Activated T-helper 1 cell treated with anti-CD3 and anti-CD28 coated beads, Interleukin-12 subunit alpha, Interleukin-12 subunit beta, Interleukin-2, Interleukin-4 antibody, amounts not matched to agents 30 ng/mL and 10 ng/mL and 1 ng/mL, durations not matched to agents 14 hours and 24 hours and 36 hours (primary cell): Measurements from ENCODE around the gene AP1AR. TPM values are rescaled to one million over a fixed set of nuclear protein-coding genes. Genes with fewer than 3 reads are reported as not detected.
A peak's percentile ranks its signal among the peaks of the same experiment; 100 is the strongest.
"Not testable (repeated sequence)": the region's sequence is repeated elsewhere in the genome, so short reads cannot be mapped to it uniquely, and the experiment has no call there.

ENCODE experiments used
- DNase-seq: peaks from one replicate; pipeline ENCODE4 v3.0.0; 2021; ENCODE audit warnings: low spot score
- H3K27ac Mint-ChIP-seq: one replicate; pipeline ENCODE4 v1.8.0; 2021; ENCODE audit warnings: mild to moderate bottlenecking, mixed read lengths
- H3K27me3 Mint-ChIP-seq: one replicate; pipeline ENCODE4 v1.8.0; 2022; ENCODE audit warnings: mild to moderate bottlenecking, moderate library complexity, mixed read lengths; ENCODE audit not compliant: insufficient read depth
- H3K36me3 Mint-ChIP-seq: one replicate; pipeline ENCODE4 v1.8.0; 2021; ENCODE audit warnings: low read depth, mixed read lengths
- H3K4me1 Mint-ChIP-seq: one replicate; pipeline ENCODE4 v1.8.0; 2021; ENCODE audit warnings: low read depth, mixed read lengths
- H3K4me3 Mint-ChIP-seq: one replicate; pipeline ENCODE4 v1.8.0; 2021; ENCODE audit warnings: mild to moderate bottlenecking, moderate library complexity, mixed read lengths
- H3K9me3 Mint-ChIP-seq: one replicate; pipeline ENCODE4 v1.8.0; 2021; ENCODE audit warnings: mixed read lengths
- intact Hi-C: fragments of 100-400 bp; cut with micrococcal nuclease; formaldehyde crosslinking; loops from one replicate; pipeline ENCODE4 v1.15.1; 2024
- total RNA-seq: library from RNA; stranded (reverse); gene quantifications from 2 replicates; pipeline ENCODE4 v1.2.3, GENCODE V29; 2022

The AP1AR gene
- total RNA-seq, 1 donor from 2014 or later: 25.1 TPM

DNA sequence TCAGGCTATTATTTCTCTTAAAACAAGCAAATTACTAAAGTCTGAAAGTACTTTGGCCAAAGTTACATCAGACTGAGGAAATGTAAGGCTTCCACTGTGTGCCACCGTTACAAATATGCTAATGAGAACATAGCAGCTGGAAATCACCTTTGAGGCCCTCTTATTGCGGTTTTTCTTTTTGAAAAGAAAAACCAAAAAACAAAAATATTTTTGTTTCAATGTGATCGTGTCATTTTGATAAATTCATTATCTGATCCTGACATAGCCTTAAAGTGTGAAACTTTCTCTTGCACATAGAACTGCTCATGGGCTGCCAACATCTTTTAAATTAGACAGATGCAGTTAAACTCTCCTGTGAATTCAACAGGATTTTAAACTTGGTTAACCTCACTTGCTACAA lies 56.9 kb downstream of the AP1AR start:
- H3K27ac Mint-ChIP-seq: peak overlapping the region; percentile 89
- peaks cover 8% of the 10 kb centered on the region for H3K36me3 Mint-ChIP-seq
- peaks cover 73% of the 10 kb centered on the region for H3K4me1 Mint-ChIP-seq
- H3K4me3 Mint-ChIP-seq: peak overlapping the region; percentile 62
- H3K9me3 Mint-ChIP-seq: no peaks in the 10 kb centered on the region
- no peaks in the 10 kb centered on the region for H3K27me3 Mint-ChIP-seq
- no peak for DNase-seq
- intact Hi-C loops: loop anchor here (1.0 to 5.0 kb wide), 8 partner anchors 9 to 1761 kb away; partner anchors contain the start of genes ALPK1 and NEUROG2

DNA sequence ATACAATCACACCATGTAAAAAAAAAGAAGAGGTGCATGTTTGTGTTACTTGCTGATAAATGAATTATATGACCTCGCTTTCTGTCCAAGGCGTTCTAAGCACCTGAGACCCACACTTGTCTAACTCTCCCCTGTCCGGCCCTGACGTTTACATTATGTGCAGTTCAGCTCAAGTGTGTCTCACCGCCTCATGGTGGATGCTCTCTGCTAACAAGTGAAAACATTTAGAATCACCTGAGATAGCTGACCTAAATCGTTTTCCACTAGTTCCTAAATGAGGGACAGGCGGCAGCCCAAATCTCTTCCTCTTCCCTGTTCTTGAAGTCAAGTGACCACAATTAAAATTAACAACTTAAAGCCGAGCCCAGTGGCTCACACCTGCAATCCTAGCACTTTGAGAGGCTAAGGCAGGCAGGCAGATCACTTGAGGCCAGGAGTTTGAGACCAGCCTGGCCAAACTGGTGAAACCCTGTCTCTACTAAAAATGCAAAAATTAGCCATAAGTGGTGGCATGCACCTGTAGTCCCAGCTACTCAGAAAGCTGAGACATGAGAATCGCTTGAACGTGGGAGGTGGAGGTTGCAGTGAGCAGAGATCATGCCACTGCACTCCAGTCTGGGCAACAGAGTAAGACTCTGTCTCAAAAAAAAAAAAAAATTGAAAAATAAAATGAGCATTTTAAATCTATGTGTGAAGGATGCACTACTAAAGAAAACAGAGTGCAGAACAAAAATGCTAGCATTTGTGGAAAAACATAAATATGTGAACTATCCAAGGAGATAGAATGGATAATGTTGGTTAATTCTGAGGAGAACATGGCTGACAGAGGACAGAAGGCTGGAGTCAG lies 58.0 kb downstream of the AP1AR start:
- Mint-ChIP-seq H3K4me1 (peaks cover 63% of the 10 kb centered on the region), H3K27me3 (no peaks in the 10 kb centered on the region), H3K9me3 (peaks cover 3% of the 10 kb centered on the region), H3K27ac (peak overlapping the region; percentile 89), H3K4me3 (peak overlapping the region; percentile 56), H3K36me3 (peaks cover 12% of the 10 kb centered on the region)
- DNase-seq: no peak
- intact Hi-C loops: loop anchor here (1.0 to 5.0 kb wide), 4 partner anchors 144 to 1762 kb away; partner anchors contain the start of gene FAM241A

DNA sequence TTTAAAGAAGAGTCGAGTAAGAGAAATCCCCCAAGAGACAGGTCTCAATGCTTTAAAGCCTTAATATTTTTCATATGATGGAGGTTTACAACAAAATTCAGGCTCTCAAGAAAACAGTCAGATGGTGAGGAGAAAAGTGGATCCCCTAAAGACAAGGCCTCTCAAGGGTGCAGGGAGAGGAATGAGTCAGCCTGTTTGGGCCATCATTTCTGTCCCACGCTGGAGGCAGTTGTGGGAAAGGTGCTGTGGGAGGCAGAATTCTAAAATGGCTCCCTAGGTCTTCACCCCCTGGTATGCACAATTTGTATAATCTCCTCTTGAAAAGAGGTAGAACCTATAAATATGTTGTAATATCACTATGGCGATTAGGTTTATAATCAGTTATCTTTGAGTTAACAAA lies 58.8 kb downstream of the AP1AR start:
- Mint-ChIP-seq H3K36me3 (peaks cover 12% of the 10 kb centered on the region), H3K4me3 (peak overlapping the region; percentile 9), H3K4me1 (peaks cover 60% of the 10 kb centered on the region), H3K9me3 (peaks cover 3% of the 10 kb centered on the region), H3K27me3 (no peaks in the 10 kb centered on the region), H3K27ac (peak overlapping the region; percentile 85)
- intact Hi-C loops: loop anchor here (1.0 kb wide), 1 partner anchor 145 kb away; the partner anchor contains the start of gene FAM241A
- no peak for DNase-seq

DNA sequence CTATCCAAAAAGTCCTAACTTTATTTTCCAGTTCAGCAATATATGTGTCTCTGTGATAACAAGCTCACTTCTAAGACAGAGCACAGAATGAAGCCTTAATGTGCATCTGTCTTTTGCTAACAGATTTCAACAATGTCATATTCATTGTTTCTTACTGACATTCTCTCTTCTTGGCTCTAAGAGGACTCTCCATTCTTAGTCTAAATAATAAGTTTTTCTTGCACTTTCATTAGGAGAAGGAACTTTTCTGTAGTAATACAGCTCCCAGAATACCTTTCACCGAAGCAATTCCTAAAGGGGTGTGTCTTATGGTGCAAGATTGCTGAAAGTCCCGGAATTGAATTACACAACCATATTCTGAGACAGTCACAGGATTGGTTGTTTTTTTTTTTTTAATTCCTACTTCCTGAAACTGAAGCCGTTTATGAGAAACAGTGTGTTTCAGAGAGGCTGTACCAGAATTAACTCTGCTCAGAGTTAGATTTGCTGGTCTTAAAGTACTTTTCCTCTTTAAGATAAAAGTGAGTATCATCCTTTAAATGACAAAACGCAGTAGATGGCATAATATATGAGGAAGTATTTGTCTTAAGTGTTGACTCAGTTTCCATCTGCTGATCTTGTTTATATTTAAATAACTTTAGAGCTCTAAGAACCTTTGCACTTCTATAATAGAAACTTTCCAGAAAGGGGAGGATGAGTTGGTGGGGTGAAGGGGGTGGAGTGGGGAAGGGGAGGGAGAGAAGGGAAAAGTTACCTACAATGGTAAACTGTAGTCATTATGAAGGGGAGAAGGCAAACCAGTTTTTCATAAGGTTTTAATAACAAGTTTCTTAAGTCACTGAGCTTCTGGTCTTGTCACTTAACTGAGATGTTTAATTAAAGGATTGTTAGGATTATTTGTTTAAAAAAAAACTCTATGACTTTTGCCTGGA lies 65.6 kb downstream of the AP1AR start, which contains the start of gene ALPK1:
Gene ALPK1, plus strand, starts transcription at position 421 of the 932 bp plus-strand sequence.
- DNase-seq: no peak
- Mint-ChIP-seq H3K4me3 (peak within 1 kb of the TSS; percentile 88), H3K27ac (peak within 1 kb of the TSS; percentile 86), H3K9me3 (peaks cover 3% of the 10 kb centered on the region), H3K27me3 (no peaks in the 10 kb centered on the region), H3K36me3 (peaks cover 8% of the 10 kb centered on the region), H3K4me1 (peaks cover 50% of the 10 kb centered on the region)
- intact Hi-C loops: loop anchor here (1.0 kb wide), 1 partner anchor 9 kb away; no protein-coding TSS in a partner anchor

DNA sequence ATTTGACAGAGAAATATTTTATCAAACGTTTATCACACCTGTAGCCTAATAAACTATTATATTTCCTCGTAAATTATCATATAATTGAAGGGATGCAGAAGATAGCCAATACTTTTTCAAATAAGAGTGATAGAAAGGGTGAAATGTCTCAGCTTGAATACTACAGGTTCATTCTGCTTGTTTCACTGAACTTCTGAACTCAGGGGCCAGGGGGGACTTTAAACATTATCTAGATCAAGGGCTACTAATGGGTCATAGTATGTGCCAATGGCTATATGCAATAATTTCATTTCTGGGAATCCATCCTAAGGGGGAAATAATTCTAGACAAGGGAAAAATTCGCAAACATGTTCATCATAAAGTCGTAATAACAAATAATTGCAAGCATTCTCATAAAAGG lies 68.1 kb downstream of the AP1AR start:
- Mint-ChIP-seq H3K27ac (no peak overlapping the region), H3K27me3 (no peaks in the 10 kb centered on the region), H3K4me1 (peaks cover 39% of the 10 kb centered on the region), H3K9me3 (no peaks in the 10 kb centered on the region), H3K4me3 (no peak overlapping the region), H3K36me3 (peaks cover 1% of the 10 kb centered on the region)
- intact Hi-C loops: no loop called here
- no peak for DNase-seq

DNA sequence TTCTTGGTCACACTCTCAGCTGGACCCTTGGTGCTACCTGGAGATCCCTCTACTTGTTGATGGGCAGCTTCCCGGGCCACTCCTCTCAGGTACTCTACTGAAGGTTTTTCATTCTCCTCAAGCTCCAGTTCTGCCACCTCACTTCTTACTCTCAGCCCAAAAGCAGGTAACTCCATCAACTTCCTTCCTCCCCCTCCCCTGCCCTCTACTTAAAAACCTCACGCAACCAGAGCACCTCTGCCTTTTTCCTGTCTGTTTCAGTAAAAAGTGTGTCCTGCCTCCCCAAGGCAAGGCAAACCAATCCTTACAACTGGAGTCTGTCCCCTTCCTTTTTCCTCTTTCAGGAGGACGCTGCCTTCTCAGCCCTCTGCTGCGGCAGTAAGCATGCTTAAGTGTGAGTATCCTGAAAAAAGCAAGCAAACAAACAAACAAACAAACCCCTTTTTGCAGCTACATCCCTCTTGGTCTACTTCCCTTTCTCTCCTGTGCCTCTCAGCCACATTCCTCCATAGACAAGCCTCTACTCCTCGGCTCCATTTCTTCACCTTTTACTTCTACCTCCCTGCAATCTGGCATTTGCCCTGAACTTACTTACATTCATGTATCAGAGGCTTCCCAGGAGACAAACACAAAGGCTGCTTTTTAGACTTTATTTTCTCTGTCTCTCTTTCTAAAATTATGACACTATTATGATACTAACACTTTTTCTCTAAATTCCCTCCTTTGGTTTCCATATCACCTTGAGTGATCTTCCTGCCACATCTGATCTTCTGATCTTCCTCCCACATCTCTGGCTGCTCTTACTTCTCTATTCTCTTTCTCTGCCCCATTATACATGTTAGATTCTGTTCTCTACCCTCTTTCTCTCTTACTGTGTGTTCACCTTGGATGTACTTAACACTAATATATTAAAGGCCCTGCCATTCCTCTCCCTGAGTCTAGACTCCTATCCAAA lies 71.0 kb downstream of the AP1AR start:
- Mint-ChIP-seq H3K27me3 (no peaks in the 10 kb centered on the region), H3K4me3 (no peak overlapping the region), H3K27ac (no peak overlapping the region), H3K4me1 (peaks cover 32% of the 10 kb centered on the region), H3K36me3 (peaks cover 8% of the 10 kb centered on the region), H3K9me3 (no peaks in the 10 kb centered on the region)
- intact Hi-C loops: loop anchor here (1.0 to 2.0 kb wide), 4 partner anchors 9 to 32 kb away; no protein-coding TSS in a partner anchor
- DNase-seq: no peak

DNA sequence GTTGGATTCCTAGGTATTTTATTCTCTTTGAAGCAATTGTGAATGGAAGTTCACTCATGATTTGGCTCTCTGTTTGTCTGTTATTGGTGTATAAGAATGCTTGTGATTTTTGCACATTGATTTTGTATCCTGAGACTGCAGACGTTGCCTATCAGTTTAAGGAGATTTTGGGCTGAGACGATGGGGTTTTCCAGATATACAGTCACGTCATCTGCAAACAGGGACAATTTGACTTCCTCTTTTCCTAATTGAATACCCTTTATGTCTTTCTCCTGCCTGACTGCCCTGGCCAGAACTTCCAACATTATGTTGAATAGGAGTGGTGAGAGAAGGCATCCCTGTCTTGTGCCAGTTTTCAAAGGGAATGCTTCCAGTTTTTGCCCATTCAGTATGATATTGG lies 73.9 kb downstream of the AP1AR start:
- H3K27me3 Mint-ChIP-seq, H3K4me3 Mint-ChIP-seq, intact Hi-C loops, H3K9me3 Mint-ChIP-seq, H3K27ac Mint-ChIP-seq, DNase-seq: not testable (repeated sequence)
- peaks cover 13% of the 10 kb centered on the region for H3K36me3 Mint-ChIP-seq
- peaks cover 10% of the 10 kb centered on the region for H3K4me1 Mint-ChIP-seq

DNA sequence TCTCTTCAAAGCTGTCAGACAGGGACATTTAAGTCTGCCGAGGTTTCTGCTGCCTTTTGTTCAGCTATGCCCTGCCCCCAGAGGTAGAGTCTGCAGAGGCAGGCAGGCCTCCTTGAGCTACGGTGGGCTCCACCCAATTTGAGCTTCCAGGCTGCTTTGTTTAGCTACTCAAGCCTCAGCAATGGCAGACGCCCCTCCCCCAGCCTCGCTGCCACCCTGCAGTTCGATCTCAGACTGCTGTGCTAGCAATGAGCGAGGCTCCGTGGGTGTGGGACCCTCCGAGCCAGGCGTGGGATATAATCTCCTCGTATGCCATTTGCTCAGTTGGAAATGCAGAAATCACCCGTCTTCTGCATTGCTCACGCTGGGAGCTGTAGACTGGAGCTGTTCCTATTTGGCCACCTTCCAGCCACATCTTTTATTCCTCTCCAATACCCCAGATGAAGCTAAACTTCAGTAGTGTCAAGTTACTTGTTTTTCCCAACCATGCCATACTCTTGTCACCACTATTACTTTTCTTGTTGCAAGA lies 77.7 kb downstream of the AP1AR start:
- Mint-ChIP-seq H3K4me1 (peaks cover 25% of the 10 kb centered on the region), H3K36me3 (peaks cover 17% of the 10 kb centered on the region)
- H3K27me3 Mint-ChIP-seq, H3K4me3 Mint-ChIP-seq, DNase-seq, intact Hi-C loops, H3K27ac Mint-ChIP-seq, H3K9me3 Mint-ChIP-seq: not testable (repeated sequence)

DNA sequence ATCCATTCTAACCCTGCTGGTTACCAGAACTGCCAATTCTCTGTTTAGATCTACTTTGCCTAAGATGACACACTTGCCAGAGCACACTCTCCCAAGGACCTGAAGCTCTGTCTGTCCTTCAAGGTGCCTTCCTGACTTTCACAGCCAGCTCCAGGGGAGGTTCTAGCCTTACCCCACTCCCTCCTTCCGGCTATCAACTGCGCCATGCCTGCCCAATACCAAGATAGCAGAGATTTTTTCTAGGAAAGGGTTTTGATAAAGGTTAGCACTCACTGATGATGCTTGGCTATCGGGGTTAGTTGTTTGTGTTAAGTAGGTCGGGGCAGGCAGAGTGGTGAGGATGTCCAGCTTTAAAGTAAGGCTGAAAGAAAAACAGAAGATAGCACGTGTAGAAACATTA lies 79.9 kb downstream of the AP1AR start:
- Mint-ChIP-seq H3K9me3 (no peaks in the 10 kb centered on the region), H3K36me3 (peaks cover 25% of the 10 kb centered on the region), H3K4me3 (no peak overlapping the region), H3K27ac (no peak overlapping the region), H3K4me1 (peaks cover 30% of the 10 kb centered on the region), H3K27me3 (no peaks in the 10 kb centered on the region)
- intact Hi-C loops: loop anchor here (1.0 kb wide), 1 partner anchor 8 kb away; no protein-coding TSS in a partner anchor
- no peak for DNase-seq

DNA sequence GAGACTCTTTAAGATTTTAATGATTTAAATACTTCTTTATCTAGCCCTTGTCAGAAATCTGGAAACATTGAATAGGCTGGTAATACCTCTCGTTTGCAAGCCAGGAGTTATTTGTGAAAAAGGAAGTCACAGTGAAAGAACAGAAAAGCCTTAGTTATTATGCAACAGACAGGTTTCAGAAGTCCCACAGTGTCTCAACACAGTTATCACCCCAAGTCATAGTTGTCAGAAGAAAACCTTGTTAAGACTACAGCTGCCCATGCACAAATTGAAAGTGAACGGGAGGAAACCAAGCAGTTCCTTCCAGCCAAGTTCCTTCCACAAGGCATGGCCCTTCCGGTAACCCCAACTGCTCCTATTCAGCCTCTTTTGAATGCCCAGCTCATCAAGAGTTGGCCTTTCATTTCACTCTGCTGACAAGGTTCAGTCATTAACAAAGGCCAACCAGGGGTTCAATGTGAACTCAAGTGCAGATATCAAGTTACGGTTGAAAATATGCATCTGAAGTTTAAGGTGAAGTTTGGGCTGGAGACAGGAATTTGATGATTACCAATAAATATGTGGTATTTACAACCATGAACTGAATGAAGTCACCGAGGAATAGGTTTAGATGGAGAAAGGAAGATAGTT lies 81.1 kb downstream of the AP1AR start:
- intact Hi-C loops: no loop called here
- H3K4me3 Mint-ChIP-seq: no peak overlapping the region
- H3K36me3 Mint-ChIP-seq: peaks cover 25% of the 10 kb centered on the region
- H3K9me3 Mint-ChIP-seq: no peaks in the 10 kb centered on the region
- H3K27ac Mint-ChIP-seq: no peak overlapping the region
- H3K4me1 Mint-ChIP-seq: peaks cover 22% of the 10 kb centered on the region
- H3K27me3 Mint-ChIP-seq: no peaks in the 10 kb centered on the region
- DNase-seq: no peak

DNA sequence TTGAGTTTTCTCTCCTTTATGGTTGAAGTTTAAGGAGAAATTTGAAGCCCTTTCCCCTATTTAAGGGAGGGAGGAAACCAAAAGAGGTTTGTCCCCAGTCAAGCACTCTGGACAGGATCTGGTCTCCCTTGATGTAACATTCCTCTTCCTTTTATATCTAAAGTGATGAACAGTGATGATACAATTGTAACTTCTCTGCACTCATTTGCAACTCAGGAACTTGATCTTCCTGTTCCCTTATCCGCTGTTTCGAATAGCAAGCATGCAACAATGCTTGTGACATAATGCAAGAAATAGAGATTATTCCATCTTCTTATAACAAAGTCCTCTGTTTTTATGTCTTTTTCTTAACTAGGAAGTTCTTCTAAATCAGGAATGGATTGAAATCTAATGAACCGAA lies 83.9 kb downstream of the AP1AR start:
- Mint-ChIP-seq H3K4me1 (peaks cover 47% of the 10 kb centered on the region), H3K27me3 (no peaks in the 10 kb centered on the region), H3K36me3 (peaks cover 27% of the 10 kb centered on the region), H3K4me3 (no peak overlapping the region), H3K9me3 (no peaks in the 10 kb centered on the region), H3K27ac (no peak overlapping the region)
- no peak for DNase-seq
- intact Hi-C loops: no loop called here
